ENCODE measurements around the gene GNG14.
"Not testable (repeated sequence)": the region's sequence is repeated elsewhere in the genome, so short reads cannot be mapped to it uniquely, and the experiment has no call there.

Gene GNG14

GRCh38 chr19:12696366-12697335 is 8.9 kb downstream of the GNG14 start, which contains the start of gene FBXW9:
TSS of gene FBXW9 (minus strand) at chr19:12696631. CDS start at chr19:12696581, 50 bp downstream.
- no peaks in the 10 kb centered on the region for H3K9me3 Mint-ChIP-seq
- no peaks in the 10 kb centered on the region for H3K27me3 Mint-ChIP-seq
- H3K4me1 Mint-ChIP-seq (ENCODE audit: low read depth), result peaks cover 27% of the 10 kb centered on the region
- H3K36me3 Mint-ChIP-seq (ENCODE audit: low read depth), result peaks cover 54% of the 10 kb centered on the region
- peak within 1 kb of the TSS; percentile 93 for H3K27ac Mint-ChIP-seq
- peak within 1 kb of the TSS; percentile 87 for H3K4me3 Mint-ChIP-seq
- peak; percentile 99 for DNase-seq

- not testable (repeated sequence) for H3K9me3 Mint-ChIP-seq, DNase-seq, H3K27me3 Mint-ChIP-seq
- Mint-ChIP-seq H3K4me3 (peak overlapping the region; percentile 87), H3K4me1 (ENCODE audit: low read depth) (peaks cover 27% of the 10 kb centered on the region), H3K36me3 (ENCODE audit: low read depth) (peaks cover 62% of the 10 kb centered on the region), H3K27ac (peak overlapping the region; percentile 40)
Measured at GRCh38 chr19:12697425-12697824, 9.6 kb downstream of the GNG14 start.

- Mint-ChIP-seq H3K4me3 (peak overlapping the region; percentile 58), H3K27ac (peak overlapping the region; percentile 84), H3K9me3 (no peaks in the 10 kb centered on the region), H3K4me1 (ENCODE audit: low read depth) (peaks cover 27% of the 10 kb centered on the region), H3K27me3 (no peaks in the 10 kb centered on the region), H3K36me3 (ENCODE audit: low read depth) (peaks cover 62% of the 10 kb centered on the region)
- no peak for DNase-seq
Measured at GRCh38 chr19:12698138-12698537, 10.3 kb downstream of the GNG14 start.

- no peak overlapping the region for H3K4me3 Mint-ChIP-seq
- peaks cover 13% of the 10 kb centered on the region for H3K4me1 Mint-ChIP-seq (ENCODE audit: low read depth)
- peaks cover 86% of the 10 kb centered on the region for H3K36me3 Mint-ChIP-seq (ENCODE audit: low read depth)
- no peaks in the 10 kb centered on the region for H3K9me3 Mint-ChIP-seq
- no peak for DNase-seq
- H3K27me3 Mint-ChIP-seq, result no peaks in the 10 kb centered on the region
- peak overlapping the region; percentile 29 for H3K27ac Mint-ChIP-seq
Measured at GRCh38 chr19:12701596-12702282, 13.9 kb downstream of the GNG14 start.

GRCh38 chr19:12703046-12703445 is 15.2 kb downstream of the GNG14 start:
- peaks cover 91% of the 10 kb centered on the region for H3K36me3 Mint-ChIP-seq (ENCODE audit: low read depth)
- H3K27me3 Mint-ChIP-seq, result no peaks in the 10 kb centered on the region
- no peak for DNase-seq

GRCh38 chr19:12705169-12705568 is 17.4 kb downstream of the GNG14 start:
- Mint-ChIP-seq H3K36me3 (ENCODE audit: low read depth) (peaks cover 91% of the 10 kb centered on the region), H3K27ac (peak overlapping the region; percentile 50), H3K27me3 (no peaks in the 10 kb centered on the region), H3K4me3 (no peak overlapping the region), H3K9me3 (no peaks in the 10 kb centered on the region), H3K4me1 (ENCODE audit: low read depth) (no peaks in the 10 kb centered on the region)
- no peak for DNase-seq

More at GRCh38 chr19:12703046-12703445, 15.2 kb downstream of the GNG14 start:
- no peak overlapping the region for H3K4me3 Mint-ChIP-seq
- peak overlapping the region; percentile 63 for H3K27ac Mint-ChIP-seq
- H3K9me3 Mint-ChIP-seq, result no peaks in the 10 kb centered on the region
- H3K4me1 Mint-ChIP-seq (ENCODE audit: low read depth), result peaks cover 7% of the 10 kb centered on the region

- Mint-ChIP-seq H3K9me3 (no peaks in the 10 kb centered on the region), H3K4me1 (ENCODE audit: low read depth) (no peaks in the 10 kb centered on the region), H3K27me3 (no peaks in the 10 kb centered on the region), H3K4me3 (no peak overlapping the region), H3K27ac (peak overlapping the region; percentile 30), H3K36me3 (ENCODE audit: low read depth) (peaks cover 92% of the 10 kb centered on the region)
- DNase-seq, result no peak
Measured at GRCh38 chr19:12705654-12706331, 18.0 kb downstream of the GNG14 start.

- Mint-ChIP-seq H3K36me3 (ENCODE audit: low read depth) (peaks cover 92% of the 10 kb centered on the region), H3K27me3 (no peaks in the 10 kb centered on the region), H3K4me1 (ENCODE audit: low read depth) (no peaks in the 10 kb centered on the region), H3K9me3 (no peaks in the 10 kb centered on the region), H3K4me3 (no peak overlapping the region), H3K27ac (peak overlapping the region; percentile 30)
- no peak for DNase-seq
Measured at GRCh38 chr19:12706332-12706718, 18.5 kb downstream of the GNG14 start.

- Mint-ChIP-seq H3K27me3 (no peaks in the 10 kb centered on the region), H3K4me1 (ENCODE audit: low read depth) (no peaks in the 10 kb centered on the region), H3K9me3 (no peaks in the 10 kb centered on the region), H3K36me3 (ENCODE audit: low read depth) (peaks cover 87% of the 10 kb centered on the region), H3K4me3 (no peak overlapping the region), H3K27ac (no peak overlapping the region)
- no peak for DNase-seq
Measured at GRCh38 chr19:12708641-12709040, 20.8 kb downstream of the GNG14 start.

- Mint-ChIP-seq H3K36me3 (ENCODE audit: low read depth) (peaks cover 86% of the 10 kb centered on the region), H3K27me3 (no peaks in the 10 kb centered on the region), H3K4me1 (ENCODE audit: low read depth) (no peaks in the 10 kb centered on the region), H3K4me3 (no peak overlapping the region), H3K27ac (no peak overlapping the region), H3K9me3 (no peaks in the 10 kb centered on the region)
- DNase-seq, result no peak
Measured at GRCh38 chr19:12711187-12711586, 23.4 kb downstream of the GNG14 start.

GRCh38 chr19:12712077-12712476 is 24.3 kb downstream of the GNG14 start:
- peaks cover 86% of the 10 kb centered on the region for H3K36me3 Mint-ChIP-seq (ENCODE audit: low read depth)
- DNase-seq; H3K9me3 Mint-ChIP-seq; H3K4me3 Mint-ChIP-seq; H3K4me1 Mint-ChIP-seq (ENCODE audit: low read depth); H3K27ac Mint-ChIP-seq; H3K27me3 Mint-ChIP-seq: not testable (repeated sequence)

- not testable (repeated sequence) for H3K27me3 Mint-ChIP-seq; H3K27ac Mint-ChIP-seq; H3K4me1 Mint-ChIP-seq (ENCODE audit: low read depth); DNase-seq; H3K4me3 Mint-ChIP-seq; H3K9me3 Mint-ChIP-seq
- peaks cover 88% of the 10 kb centered on the region for H3K36me3 Mint-ChIP-seq (ENCODE audit: low read depth)
Measured at GRCh38 chr19:12713304-12713703, 25.5 kb downstream of the GNG14 start.

- Mint-ChIP-seq H3K9me3 (no peaks in the 10 kb centered on the region), H3K27ac (no peak overlapping the region), H3K4me3 (no peak overlapping the region), H3K36me3 (ENCODE audit: low read depth) (peaks cover 92% of the 10 kb centered on the region), H3K4me1 (ENCODE audit: low read depth) (peaks cover 19% of the 10 kb centered on the region), H3K27me3 (no peaks in the 10 kb centered on the region)
- no peak for DNase-seq
Measured at GRCh38 chr19:12715102-12715501, 27.3 kb downstream of the GNG14 start.

GRCh38 chr19:12715929-12716328 is 28.1 kb downstream of the GNG14 start:
- Mint-ChIP-seq H3K27ac (peak overlapping the region; percentile 33), H3K9me3 (no peaks in the 10 kb centered on the region), H3K36me3 (ENCODE audit: low read depth) (peaks cover 91% of the 10 kb centered on the region)

More at GRCh38 chr19:12715929-12716328, 28.1 kb downstream of the GNG14 start:
- no peak for DNase-seq
- Mint-ChIP-seq H3K4me1 (ENCODE audit: low read depth) (peaks cover 27% of the 10 kb centered on the region), H3K27me3 (no peaks in the 10 kb centered on the region), H3K4me3 (no peak overlapping the region)

All from activated T-cell treated with anti-CD3 and anti-CD28 coated beads, Interleukin-2, amount 50 U/mL, for 24 hours (primary cell).